Neural cell (in vitro differentiated cells): ENCODE results near the gene KLRC3. TPM values are rescaled to one million over a fixed set of nuclear protein-coding genes. Genes with fewer than 3 reads are reported as not detected.
"Not testable (repeated sequence)": the region's sequence is repeated elsewhere in the genome, so short reads cannot be mapped to it uniquely, and the experiment has no call there.

Experiments used
- H2AFZ ChIP-seq: fragments of 200-600, 300-800 bp; sonication (generic), shearing (Covaris generic); 2 replicates; pipeline ENCODE4 v1.6.0; 2014; ENCODE audit warnings: low read depth, mild to moderate bottlenecking, antibody characterized with exemption, low read length, moderate library complexity
- H3F3A ChIP-seq: fragments of 200-600 bp; shearing (Covaris generic); 2 replicates; pipeline ENCODE4 v1.6.1; 2016; ENCODE audit warnings: mild to moderate bottlenecking, moderate library complexity, mixed read lengths, antibody characterized with exemption, low read length; ENCODE audit not compliant: insufficient read depth, poor library complexity, severe bottlenecking
- H3K27ac ChIP-seq: fragments of 200-600, 300-800 bp; sonication (generic), shearing (Covaris generic); 2 replicates; pipeline ENCODE4 v1.5.1; 2014; ENCODE audit warnings: mild to moderate bottlenecking, low read length, moderate library complexity
- H3K27me3 ChIP-seq: fragments of 300-800, 200-600 bp; sonication (generic), shearing (Covaris generic); 2 replicates; pipeline ENCODE4 v1.6.0; 2014; ENCODE audit warnings: mild to moderate bottlenecking, low read depth, low read length, moderate library complexity; ENCODE audit not compliant: insufficient read depth
- H3K36me3 ChIP-seq: fragments of 300-800, 200-600 bp; sonication (generic), shearing (Covaris generic); 2 replicates; pipeline ENCODE4 v1.5.1; 2014; ENCODE audit warnings: mild to moderate bottlenecking, antibody characterized with exemption, low read length, moderate library complexity; ENCODE audit not compliant: insufficient read depth
- H3K4me2 ChIP-seq: fragments of 300-800, 200-600 bp; sonication (generic), shearing (Covaris generic); 2 replicates; pipeline ENCODE4 v1.6.0; 2014; ENCODE audit warnings: mild to moderate bottlenecking, low read length
- H3K4me3 ChIP-seq: fragments of 300-800, 200-600 bp; sonication (generic), shearing (Covaris generic); 2 replicates; pipeline ENCODE4 v1.5.1; 2014; ENCODE audit warnings: mild to moderate bottlenecking, low read length, moderate library complexity
- H3K79me2 ChIP-seq: fragments of 200-600 bp; shearing (Covaris generic); replicated peaks from 2 replicates; pipeline ENCODE4 v1.6.0; 2014; ENCODE audit warnings: mild to moderate bottlenecking, low read length, moderate library complexity; ENCODE audit not compliant: insufficient read depth
- H3K9ac ChIP-seq: fragments of 300-800, 200-600 bp; sonication (generic), shearing (Covaris generic); 2 replicates; pipeline ENCODE4 v1.6.1; 2016; ENCODE audit warnings: mild to moderate bottlenecking, low read length, mixed read lengths
- H3K9me2 ChIP-seq: fragments of 200-600 bp; shearing (Covaris generic); 2 replicates; pipeline ENCODE4 v1.6.1; 2016; ENCODE audit warnings: mild to moderate bottlenecking, low read length, mixed read lengths; ENCODE audit not compliant: insufficient read depth
- H3K9me3 ChIP-seq: fragments of 200-600, 300-800 bp; sonication (generic), shearing (Covaris generic); 2 replicates; pipeline ENCODE4 v1.6.1; 2016; ENCODE audit warnings: mild to moderate bottlenecking, mixed run types, low read length, moderate library complexity, mixed read lengths
- H4K20me1 ChIP-seq: fragments of 200-600 bp; shearing (Covaris generic); 2 replicates; pipeline ENCODE4 v1.6.1; 2016; ENCODE audit warnings: mild to moderate bottlenecking, mixed run types; ENCODE audit not compliant: insufficient read depth
- EP300 ChIP-seq: fragments of 450-650 bp; conservative IDR thresholded peaks from 2 replicates; pipeline ENCODE4 v1.6.1; 2014; ENCODE audit warnings: antibody characterized with exemption, mild to moderate bottlenecking, moderate library complexity; ENCODE audit not compliant: poor library complexity, severe bottlenecking
- EZH2 ChIP-seq: fragments of 200-600, 300-800 bp; shearing (Covaris generic), sonication (generic); IDR thresholded peaks from 2 replicates; pipeline ENCODE4 v1.6.1; 2014; ENCODE audit warnings: antibody characterized with exemption, low read length, borderline replicate concordance, mild to moderate bottlenecking; ENCODE audit not compliant: insufficient read depth, poor library complexity, severe bottlenecking
- MXI1 ChIP-seq: fragments of 450-650 bp; conservative IDR thresholded peaks from 2 replicates; pipeline ENCODE4 v1.6.1; 2014; ENCODE audit warnings: antibody characterized with exemption, mild to moderate bottlenecking; ENCODE audit not compliant: poor library complexity, severe bottlenecking
- POLR2AphosphoS5 ChIP-seq: IDR thresholded peaks from 2 replicates; pipeline ENCODE4 v1.6.1; 2012
- RAD21 ChIP-seq: fragments of 450-650 bp; conservative IDR thresholded peaks from 2 replicates; pipeline ENCODE4 v1.6.1; 2014; ENCODE audit warnings: antibody characterized with exemption, mild to moderate bottlenecking, moderate library complexity
- SMC3 ChIP-seq: fragments of 450-650 bp; conservative IDR thresholded peaks from 2 replicates; pipeline ENCODE4 v1.6.1; 2014; ENCODE audit warnings: antibody characterized with exemption, mild to moderate bottlenecking, moderate library complexity; ENCODE audit not compliant: poor library complexity
- TAF1 ChIP-seq: IDR thresholded peaks from 2 replicates; pipeline ENCODE4 v1.6.1; 2012; ENCODE audit warnings: low read depth
- polyA plus RNA-seq: library from polyadenylated mRNA; depleted of rRNA; stranded (reverse); fragments of >200 nt; gene quantifications from 2 replicates; pipeline ENCODE4 v1.2.3, GENCODE V29; 2014
- TF ChIP-seq, protein P1 (sequence below): fragments of 450-650 bp; IDR thresholded peaks from 2 replicates; pipeline ENCODE4 v1.5.1; 2014; ENCODE audit warnings: antibody characterized with exemption, mild to moderate bottlenecking, moderate library complexity; ENCODE audit not compliant: poor library complexity, severe bottlenecking
- TF ChIP-seq, protein P2 (sequence below): IDR thresholded peaks from 2 replicates; pipeline ENCODE4 v1.6.1; 2012; ENCODE audit warnings: borderline replicate concordance

KLRC3 gene
- polyA plus RNA-seq, 1 donor from 2014 or later: 3.7 TPM

DNA sequence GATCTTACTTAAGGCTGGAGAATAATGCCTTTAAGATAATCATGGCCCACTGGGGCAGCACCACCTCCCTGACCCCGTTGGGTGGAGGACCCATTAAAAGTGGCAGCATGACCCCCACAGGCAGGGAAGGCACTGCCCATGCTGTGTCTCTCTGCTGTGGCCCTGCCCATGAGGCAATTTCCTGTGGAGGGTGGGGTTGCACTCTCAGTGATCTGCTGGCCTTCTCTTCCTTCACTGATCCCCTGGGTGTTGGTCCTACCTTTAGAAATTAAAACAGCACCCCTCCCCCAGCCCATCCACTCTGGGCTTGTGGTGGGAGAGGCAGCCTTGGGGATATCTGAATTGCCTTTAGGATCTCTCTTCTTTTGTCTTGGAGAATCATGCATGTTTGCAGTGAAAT, 47.8 kb downstream of the KLRC3 start:
- Histone ChIP-seq H3K9me2 (no peaks in the 10 kb centered on the region), H3K4me2 (no peak overlapping the region), H2AFZ (no peak overlapping the region), H3K36me3 (no peaks in the 10 kb centered on the region), H4K20me1 (no peaks in the 10 kb centered on the region), H3K4me3 (no peak overlapping the region), H3K9me3 (no peaks in the 10 kb centered on the region), H3K79me2 (no peaks in the 10 kb centered on the region), H3K27me3 (no peaks in the 10 kb centered on the region), H3K27ac (no peak overlapping the region), H3K9ac (no peak overlapping the region), H3F3A (no peaks in the 10 kb centered on the region)
- TF ChIP-seq EZH2: no peak
- TF ChIP-seq, protein P1, sequence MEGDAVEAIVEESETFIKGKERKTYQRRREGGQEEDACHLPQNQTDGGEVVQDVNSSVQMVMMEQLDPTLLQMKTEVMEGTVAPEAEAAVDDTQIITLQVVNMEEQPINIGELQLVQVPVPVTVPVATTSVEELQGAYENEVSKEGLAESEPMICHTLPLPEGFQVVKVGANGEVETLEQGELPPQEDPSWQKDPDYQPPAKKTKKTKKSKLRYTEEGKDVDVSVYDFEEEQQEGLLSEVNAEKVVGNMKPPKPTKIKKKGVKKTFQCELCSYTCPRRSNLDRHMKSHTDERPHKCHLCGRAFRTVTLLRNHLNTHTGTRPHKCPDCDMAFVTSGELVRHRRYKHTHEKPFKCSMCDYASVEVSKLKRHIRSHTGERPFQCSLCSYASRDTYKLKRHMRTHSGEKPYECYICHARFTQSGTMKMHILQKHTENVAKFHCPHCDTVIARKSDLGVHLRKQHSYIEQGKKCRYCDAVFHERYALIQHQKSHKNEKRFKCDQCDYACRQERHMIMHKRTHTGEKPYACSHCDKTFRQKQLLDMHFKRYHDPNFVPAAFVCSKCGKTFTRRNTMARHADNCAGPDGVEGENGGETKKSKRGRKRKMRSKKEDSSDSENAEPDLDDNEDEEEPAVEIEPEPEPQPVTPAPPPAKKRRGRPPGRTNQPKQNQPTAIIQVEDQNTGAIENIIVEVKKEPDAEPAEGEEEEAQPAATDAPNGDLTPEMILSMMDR: no peak
- no peak for TF ChIP-seq EP300
- TF ChIP-seq MXI1: no peak
- TF ChIP-seq, protein P2, sequence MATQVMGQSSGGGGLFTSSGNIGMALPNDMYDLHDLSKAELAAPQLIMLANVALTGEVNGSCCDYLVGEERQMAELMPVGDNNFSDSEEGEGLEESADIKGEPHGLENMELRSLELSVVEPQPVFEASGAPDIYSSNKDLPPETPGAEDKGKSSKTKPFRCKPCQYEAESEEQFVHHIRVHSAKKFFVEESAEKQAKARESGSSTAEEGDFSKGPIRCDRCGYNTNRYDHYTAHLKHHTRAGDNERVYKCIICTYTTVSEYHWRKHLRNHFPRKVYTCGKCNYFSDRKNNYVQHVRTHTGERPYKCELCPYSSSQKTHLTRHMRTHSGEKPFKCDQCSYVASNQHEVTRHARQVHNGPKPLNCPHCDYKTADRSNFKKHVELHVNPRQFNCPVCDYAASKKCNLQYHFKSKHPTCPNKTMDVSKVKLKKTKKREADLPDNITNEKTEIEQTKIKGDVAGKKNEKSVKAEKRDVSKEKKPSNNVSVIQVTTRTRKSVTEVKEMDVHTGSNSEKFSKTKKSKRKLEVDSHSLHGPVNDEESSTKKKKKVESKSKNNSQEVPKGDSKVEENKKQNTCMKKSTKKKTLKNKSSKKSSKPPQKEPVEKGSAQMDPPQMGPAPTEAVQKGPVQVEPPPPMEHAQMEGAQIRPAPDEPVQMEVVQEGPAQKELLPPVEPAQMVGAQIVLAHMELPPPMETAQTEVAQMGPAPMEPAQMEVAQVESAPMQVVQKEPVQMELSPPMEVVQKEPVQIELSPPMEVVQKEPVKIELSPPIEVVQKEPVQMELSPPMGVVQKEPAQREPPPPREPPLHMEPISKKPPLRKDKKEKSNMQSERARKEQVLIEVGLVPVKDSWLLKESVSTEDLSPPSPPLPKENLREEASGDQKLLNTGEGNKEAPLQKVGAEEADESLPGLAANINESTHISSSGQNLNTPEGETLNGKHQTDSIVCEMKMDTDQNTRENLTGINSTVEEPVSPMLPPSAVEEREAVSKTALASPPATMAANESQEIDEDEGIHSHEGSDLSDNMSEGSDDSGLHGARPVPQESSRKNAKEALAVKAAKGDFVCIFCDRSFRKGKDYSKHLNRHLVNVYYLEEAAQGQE: no peak
- no peak for TF ChIP-seq POLR2AphosphoS5
- no peak for TF ChIP-seq RAD21
- TF ChIP-seq TAF1: no peak
- TF ChIP-seq SMC3: no peak

DNA sequence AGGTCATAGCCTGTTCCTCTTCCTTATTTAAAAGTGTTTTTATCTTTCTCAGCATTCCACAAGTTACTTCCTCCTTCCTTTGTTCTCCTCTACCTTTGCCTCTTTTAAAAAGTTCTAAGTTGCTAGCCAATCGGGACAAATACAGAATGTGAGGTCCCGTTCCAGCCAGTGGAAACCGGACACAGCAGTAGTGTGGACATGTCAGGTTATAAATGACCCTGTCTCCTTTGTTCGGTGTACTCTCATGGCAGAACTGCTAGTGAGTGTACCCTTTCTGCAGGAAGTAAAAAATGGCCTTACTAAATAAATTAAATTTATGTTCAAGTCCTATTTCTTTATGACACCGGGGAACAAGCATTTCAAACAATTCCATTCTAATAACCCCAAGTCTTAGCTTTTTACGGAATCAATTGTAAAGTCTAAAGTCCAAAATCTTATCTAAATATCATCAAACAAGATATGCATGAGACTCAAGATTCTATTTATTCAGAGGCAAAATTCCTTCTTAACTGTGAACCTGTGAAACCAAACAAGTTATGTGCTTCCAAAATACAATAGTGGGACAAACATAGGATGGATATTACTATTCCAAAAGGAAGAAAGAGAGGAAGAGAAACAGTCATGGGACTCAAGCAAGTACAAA, 48.4 kb downstream of the KLRC3 start:
- not testable (repeated sequence) for H3K9ac ChIP-seq, H3K9me2 ChIP-seq, H3F3A ChIP-seq, H3K27ac ChIP-seq, H3K4me2 ChIP-seq, H2AFZ ChIP-seq, H3K79me2 ChIP-seq, H3K4me3 ChIP-seq, H3K9me3 ChIP-seq, H3K27me3 ChIP-seq, H4K20me1 ChIP-seq, H3K36me3 ChIP-seq
